Femur (tissue), 1 donor: ENCODE results near the gene APBA3.

Experiments
- DNase-seq: peaks from one replicate; pipeline ENCODE4 v3.0.0-alpha.2; 2017

APBA3 gene

GRCh38 chr19:3761382-3762129 lies at the start of gene APBA3:
APBA3 (minus strand) TSS chr19:3761692; CDS start chr19:3760264, 1,428 bp downstream.
- peak; percentile 94 for DNase-seq

DNA sequence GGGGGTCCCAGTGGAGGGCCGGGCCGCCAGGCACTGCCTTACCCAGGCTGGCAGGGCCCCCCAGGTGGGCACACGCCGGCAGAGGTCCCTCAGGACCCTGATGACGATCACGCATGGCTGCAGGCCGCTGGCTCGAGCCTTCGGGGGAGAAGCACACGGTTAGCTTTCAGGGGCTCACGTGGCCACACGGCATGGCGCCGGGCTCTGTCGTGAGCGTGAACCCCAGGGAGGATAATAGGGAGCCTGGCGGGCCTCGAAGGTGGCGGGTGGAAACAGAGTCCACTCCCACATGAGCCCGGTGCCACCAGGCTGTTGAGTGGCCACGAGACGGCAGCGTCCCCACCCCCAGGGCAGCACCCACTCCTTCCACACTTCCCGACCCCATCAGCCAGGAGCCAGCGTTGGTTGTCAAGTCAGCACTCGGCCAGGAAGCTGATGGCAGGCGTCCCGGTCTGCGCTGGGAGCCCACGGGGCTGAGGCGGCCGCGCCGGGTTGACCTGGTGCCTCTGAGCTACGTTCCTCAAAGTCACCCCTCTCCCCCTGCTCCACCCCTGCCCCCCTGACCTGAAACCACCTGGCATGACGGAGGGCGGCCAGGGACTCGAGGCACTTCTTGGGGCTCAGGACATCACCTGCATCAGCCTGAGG lies 49.3 kb upstream of the APBA3 start:
- DNase-seq, result no peak

DNA sequence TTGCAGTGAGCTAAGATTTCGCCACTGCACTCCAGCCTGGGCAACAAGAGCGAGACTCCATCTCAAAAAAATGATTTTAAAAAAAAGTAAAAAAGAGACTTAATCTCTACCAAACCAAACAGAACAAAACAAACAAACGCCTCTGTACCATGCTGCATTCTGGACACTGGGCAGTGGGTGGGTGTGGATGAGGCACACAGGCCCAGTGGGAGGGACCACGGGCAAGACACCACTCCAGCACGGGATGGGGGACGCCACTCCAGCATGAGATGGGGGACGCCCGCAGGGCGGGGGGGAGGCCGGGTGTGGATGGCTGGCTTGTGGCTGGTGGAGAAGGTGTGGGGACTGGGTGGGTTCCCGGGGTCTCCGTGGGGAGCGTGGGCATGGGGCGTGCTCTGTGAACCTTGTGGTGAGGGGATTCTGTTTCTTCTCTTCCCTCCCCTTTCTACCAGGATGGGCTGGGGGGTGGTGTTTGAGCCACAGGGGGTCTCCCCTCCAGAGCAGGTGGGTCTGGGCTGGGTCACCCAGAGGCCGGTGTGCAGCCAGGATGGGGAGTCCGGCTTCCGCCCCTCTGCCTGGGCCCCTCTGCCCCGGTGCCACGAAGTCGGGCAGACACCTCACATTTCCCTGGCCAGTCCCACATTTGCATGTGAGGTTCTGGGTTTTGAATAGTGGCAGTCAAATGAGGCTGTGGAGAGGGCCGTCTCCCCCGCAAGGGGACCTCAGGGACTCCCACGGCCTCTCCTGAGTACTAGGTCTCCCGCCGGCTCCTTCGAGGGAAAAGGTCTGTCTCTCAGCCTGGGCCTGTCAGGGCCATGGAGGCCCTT lies 48.6 kb upstream of the APBA3 start:
- DNase-seq, result no peak

GRCh38 chr19:3808420-3809143 lies 47.1 kb upstream of the APBA3 start:
- no peak for DNase-seq

GRCh38 chr19:3807574-3808354 lies 46.3 kb upstream of the APBA3 start:
- DNase-seq, result no peak

DNA sequence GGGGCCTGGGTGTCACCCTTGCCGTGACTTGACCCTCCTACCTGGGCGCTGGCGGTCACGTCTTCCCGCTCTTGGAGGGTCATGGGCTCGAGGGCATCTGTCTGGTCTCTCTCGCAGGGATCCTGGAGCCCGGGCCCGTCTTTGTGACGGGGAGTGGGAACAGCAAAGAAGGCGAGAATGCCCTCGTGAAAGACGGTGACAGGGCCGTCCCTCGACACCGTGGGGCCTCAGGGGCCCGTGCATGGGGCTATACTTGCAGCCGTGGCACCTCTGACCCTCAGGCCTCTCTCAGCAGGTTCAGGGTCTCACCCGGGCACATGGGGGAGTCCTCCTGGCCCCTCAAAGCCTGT lies 45.6 kb upstream of the APBA3 start:
- DNase-seq, result no peak

DNA sequence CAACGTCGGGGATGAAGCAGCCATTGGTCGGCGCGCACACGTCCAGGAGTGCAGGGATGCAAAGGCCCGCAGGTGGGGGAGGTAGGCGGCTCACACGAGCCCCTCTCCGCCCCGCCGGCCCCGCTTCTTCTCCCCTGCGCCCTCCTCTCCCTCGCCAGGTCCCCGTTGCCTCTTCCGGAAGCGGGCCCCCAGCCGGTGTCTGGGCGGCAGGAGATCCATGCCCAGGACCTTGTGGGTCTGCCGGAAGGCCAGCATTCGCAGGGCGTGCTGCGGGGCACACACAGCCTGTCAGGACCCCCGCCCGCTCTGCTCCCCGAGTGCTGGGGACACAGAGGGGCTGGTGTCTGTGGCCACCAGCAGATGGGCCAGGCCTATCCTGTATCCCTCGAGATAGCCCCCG lies 44.4 kb upstream of the APBA3 start:
- DNase-seq, result no peak

- DNase-seq, result no peak
Observed at GRCh38 chr19:3804429-3804828, 42.9 kb upstream of the APBA3 start.

DNA sequence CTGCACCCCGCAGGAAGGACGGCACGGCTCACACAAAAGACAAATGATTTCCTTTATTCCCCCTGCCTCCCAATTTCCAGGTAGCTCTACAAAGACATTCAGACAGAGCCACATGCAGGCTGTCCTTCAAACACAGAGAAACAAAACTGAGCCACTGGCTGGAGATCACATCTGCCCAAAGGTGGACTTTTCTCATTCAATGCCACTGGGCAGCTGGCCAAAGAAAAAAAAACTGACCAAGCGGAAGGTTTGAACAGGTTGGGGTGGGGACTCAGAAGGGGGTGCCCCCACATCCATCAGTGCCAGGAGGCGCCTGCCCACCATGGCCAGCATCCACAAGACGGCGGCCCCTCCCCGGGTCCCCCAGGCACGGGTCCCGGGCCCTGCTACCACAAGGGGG lies 42.5 kb upstream of the APBA3 start:
- DNase-seq, result no peak

GRCh38 chr19:3803114-3803888 lies 41.8 kb upstream of the APBA3 start:
- no peak for DNase-seq

- DNase-seq, result peak; percentile 72
Observed at GRCh38 chr19:3801412-3802096, 40.1 kb upstream of the APBA3 start.

DNA sequence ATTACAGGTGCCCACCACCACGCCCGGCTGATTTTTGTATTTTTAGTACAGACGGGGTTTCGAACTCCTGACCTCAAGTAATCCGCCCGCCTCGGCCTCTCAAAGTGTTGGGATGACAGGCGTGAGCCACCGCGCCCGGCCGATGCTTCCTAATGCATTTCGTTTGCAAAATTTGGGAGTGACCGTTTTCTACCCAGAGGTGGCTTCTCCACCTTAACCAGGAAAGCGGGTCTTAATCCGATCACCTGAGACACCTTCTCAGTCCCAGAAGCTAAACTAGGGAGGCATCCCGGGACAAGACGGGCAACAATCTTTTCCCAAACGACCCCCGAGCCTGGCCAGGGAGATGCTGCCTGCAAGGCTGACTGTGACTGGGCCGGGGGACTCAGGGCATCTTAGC lies 39.5 kb upstream of the APBA3 start:
- no peak for DNase-seq

DNA sequence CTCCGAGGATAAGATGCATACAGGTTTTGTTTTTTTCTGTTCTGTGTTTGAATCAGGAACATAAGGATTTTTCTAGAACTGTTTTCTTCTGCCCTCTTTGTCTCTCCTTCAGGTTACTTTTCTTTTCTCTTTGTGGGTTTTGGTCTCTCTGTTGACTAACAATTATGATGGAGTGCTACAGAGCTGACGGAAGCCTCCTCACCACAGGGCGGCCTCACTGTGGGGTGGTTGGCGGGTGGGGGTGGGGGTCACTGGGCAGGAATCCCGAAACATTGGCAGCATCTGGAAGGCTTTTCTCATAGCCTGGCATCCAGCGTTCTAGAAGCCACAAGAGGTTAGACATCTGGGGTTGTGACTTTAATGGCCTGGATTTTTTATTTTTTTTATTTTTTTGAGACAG lies 36.6 kb upstream of the APBA3 start:
- DNase-seq, result no peak

GRCh38 chr19:3796358-3796757 lies 34.9 kb upstream of the APBA3 start:
- no peak for DNase-seq

DNA sequence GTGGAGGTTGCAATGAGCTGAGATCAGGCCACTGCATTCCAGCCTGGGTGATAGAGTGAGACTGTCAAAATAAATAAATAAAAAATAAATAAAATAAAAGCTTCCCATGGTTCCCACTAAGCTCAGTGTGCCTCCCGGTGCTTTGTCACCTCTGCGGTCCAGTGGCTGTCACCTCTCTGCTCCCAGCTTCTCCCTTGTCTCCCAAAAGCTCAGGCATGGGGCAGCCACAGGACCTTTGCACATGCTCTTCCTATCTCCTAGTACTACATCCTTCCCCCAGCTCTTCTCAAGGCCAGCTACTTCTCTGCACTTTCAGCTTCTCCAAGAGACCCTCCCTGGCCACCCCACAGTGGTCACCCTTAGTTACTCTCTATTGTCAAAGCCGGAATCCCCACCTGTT lies 32.3 kb upstream of the APBA3 start:
- DNase-seq, result no peak

DNA sequence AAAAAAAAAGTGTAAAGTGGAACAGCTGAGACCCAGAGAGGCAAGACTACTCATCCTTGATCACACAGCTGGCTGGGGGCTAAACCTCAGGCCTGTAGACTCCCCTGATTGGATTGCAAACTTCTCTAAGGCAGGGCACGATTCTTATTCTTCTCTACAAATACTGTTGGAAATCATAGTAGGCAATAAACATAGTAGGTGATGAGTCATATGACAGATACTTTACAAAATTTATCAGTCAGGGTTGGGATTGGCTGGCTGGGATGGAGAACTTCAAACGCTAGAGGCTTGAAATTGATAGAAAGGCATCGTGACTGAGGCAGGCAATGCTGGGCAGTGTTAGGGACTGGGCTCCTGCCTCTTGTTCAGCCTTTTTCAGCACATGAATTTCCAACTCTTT lies 30.6 kb upstream of the APBA3 start:
- no peak for DNase-seq

GRCh38 chr19:3790941-3791340 lies 29.4 kb upstream of the APBA3 start:
- DNase-seq, result no peak

DNA sequence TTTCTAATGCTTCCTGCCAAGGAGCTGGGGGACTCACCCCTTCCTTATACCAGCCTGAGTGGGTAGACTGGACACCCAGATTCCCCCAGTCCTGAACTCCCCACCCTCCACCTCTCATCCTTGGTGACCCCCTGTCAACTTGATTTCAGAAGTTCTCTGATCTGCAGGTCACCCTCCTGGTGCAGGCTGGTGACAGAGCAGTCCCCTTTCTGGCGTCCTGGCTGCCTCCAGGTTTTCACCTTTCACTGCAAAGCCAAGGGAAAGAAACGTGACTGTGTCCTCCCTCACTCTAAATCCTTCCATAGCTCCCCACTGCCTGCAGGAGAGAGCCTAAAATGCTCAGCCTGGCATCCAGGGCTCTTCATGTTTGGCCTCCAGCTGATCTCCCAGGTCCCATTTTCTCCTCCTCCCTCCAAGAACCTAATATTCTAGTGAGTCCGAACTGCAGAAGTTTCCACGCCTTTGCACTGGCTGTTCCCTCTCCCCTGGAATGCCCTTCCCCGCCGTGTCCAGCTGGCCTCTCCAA lies 28.8 kb upstream of the APBA3 start:
- DNase-seq, result peak; percentile 7

GRCh38 chr19:3788996-3789778 lies 27.7 kb upstream of the APBA3 start:
- DNase-seq, result no peak
